PC-9 (cell line): ENCODE data around the gene TTC1.

Experiments used
- EZH2 ChIP-seq: fragments of 200-600 bp; sonication (generic); IDR thresholded peaks from 2 replicates; pipeline ENCODE4 v1.8.0; 2017; ENCODE audit warnings: antibody characterized with exemption, low read depth
- TF ChIP-seq, protein P1 (sequence below): fragments of 200-600 bp; sonication (generic); conservative IDR thresholded peaks from 2 replicates; pipeline ENCODE4 v1.6.1; 2017; ENCODE audit warnings: mixed run types, antibody characterized with exemption, mild to moderate bottlenecking, moderate library complexity

DNA sequence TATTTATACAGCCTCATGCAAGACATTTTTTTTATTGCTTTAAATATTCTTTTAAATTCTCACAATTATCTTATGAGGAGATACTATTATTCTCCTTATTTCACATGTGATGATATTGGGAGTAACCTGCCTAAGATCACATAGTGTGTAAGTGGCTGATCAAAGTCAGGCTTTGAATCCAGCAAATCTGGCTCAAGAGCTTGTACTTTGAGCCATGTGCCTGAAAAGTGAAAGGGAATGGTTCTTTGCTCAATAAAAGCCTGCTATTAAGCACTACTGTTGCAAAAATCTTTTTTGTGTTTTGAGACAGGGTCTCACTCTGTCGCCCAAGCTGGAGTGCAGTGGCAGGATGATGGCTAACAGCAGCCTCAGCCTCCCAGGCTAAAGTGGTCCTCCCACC, 75.2 kb downstream of the TTC1 start:
- TF ChIP-seq, protein P1, sequence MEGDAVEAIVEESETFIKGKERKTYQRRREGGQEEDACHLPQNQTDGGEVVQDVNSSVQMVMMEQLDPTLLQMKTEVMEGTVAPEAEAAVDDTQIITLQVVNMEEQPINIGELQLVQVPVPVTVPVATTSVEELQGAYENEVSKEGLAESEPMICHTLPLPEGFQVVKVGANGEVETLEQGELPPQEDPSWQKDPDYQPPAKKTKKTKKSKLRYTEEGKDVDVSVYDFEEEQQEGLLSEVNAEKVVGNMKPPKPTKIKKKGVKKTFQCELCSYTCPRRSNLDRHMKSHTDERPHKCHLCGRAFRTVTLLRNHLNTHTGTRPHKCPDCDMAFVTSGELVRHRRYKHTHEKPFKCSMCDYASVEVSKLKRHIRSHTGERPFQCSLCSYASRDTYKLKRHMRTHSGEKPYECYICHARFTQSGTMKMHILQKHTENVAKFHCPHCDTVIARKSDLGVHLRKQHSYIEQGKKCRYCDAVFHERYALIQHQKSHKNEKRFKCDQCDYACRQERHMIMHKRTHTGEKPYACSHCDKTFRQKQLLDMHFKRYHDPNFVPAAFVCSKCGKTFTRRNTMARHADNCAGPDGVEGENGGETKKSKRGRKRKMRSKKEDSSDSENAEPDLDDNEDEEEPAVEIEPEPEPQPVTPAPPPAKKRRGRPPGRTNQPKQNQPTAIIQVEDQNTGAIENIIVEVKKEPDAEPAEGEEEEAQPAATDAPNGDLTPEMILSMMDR = no peak
- no peak for TF ChIP-seq EZH2
